GM19035 (cell line): ENCODE data around the gene MMAB.

Source experiments
- ATAC-seq: cut with Tn5 transposase; IDR thresholded peaks from one replicate; pipeline ENCODE4 v1.9.1; 2021; ENCODE audit not compliant: unreplicated experiment

The MMAB gene

GRCh38 chr12:109540526-109541412 lies 32.5 kb downstream of the MMAB start:
- no peak for ATAC-seq

- no peak for ATAC-seq
These were observed 33.8 kb downstream of the MMAB start for GRCh38 chr12:109539508-109539907.

GRCh38 chr12:109538191-109538863 lies 35.0 kb downstream of the MMAB start:
- no peak for ATAC-seq

GRCh38 chr12:109537136-109537535 lies 36.2 kb downstream of the MMAB start:
- ATAC-seq: no peak

GRCh38 chr12:109535863-109536250 lies 37.4 kb downstream of the MMAB start:
- ATAC-seq: no peak

- ATAC-seq: no peak
These were observed 38.0 kb downstream of the MMAB start for GRCh38 chr12:109535231-109535862.

GRCh38 chr12:109534456-109534855 lies 38.8 kb downstream of the MMAB start:
- ATAC-seq: no peak

- ATAC-seq: no peak
These were observed 39.9 kb downstream of the MMAB start for GRCh38 chr12:109533487-109533740.

GRCh38 chr12:109532721-109533486 lies 40.4 kb downstream of the MMAB start:
- no peak for ATAC-seq

GRCh38 chr12:109531411-109531810 lies 41.9 kb downstream of the MMAB start:
- ATAC-seq: no peak

- no peak for ATAC-seq
These were observed 43.3 kb downstream of the MMAB start for GRCh38 chr12:109529691-109530640.

GRCh38 chr12:109527489-109528123 lies 45.7 kb downstream of the MMAB start:
- ATAC-seq: no peak

GRCh38 chr12:109525279-109525585 lies 48.1 kb downstream of the MMAB start:
- ATAC-seq: no peak

- no peak for ATAC-seq
These were observed 48.6 kb downstream of the MMAB start for GRCh38 chr12:109524466-109525278.

- ATAC-seq: no peak
These were observed 49.8 kb downstream of the MMAB start for GRCh38 chr12:109523504-109523903.

GRCh38 chr12:109523071-109523470 lies 50.2 kb downstream of the MMAB start:
- no peak for ATAC-seq

- ATAC-seq: no peak
These were observed 51.5 kb downstream of the MMAB start for GRCh38 chr12:109521831-109522230.

GRCh38 chr12:109519787-109520186 lies 53.5 kb downstream of the MMAB start:
- no peak for ATAC-seq
